Measurements from ENCODE around the gene SLC20A1.

SLC20A1 gene

DNA sequence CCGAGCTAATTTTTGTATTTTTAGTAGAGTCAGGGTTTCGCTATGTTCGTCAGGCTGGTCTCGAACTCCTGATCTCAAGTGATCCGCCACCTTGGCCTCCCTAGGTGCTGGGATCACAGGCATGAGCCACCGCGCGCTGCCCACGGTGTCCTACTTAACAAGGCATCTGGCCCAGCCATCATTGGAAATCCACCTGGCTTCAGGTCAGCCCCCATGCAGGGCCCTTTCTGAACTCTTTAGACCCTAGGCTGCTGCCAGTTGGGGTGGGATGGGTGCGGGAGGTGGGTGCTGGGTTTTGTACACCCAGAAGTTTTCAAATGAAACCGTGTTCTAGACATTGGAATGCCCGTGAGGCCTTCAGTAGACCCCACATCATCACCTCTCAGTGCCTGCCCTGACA, 48.4 kb downstream of the SLC20A1 start:
- TF ChIP-seq CREB1 (IDR thresholded peaks at IDR 0.05; ENCODE audit: low read depth) (no peak), YY1 (IDR thresholded peaks at IDR 0.05; ENCODE audit: low read depth) (no peak), CEBPB (IDR thresholded peaks at IDR 0.05) (no peak)

DNA sequence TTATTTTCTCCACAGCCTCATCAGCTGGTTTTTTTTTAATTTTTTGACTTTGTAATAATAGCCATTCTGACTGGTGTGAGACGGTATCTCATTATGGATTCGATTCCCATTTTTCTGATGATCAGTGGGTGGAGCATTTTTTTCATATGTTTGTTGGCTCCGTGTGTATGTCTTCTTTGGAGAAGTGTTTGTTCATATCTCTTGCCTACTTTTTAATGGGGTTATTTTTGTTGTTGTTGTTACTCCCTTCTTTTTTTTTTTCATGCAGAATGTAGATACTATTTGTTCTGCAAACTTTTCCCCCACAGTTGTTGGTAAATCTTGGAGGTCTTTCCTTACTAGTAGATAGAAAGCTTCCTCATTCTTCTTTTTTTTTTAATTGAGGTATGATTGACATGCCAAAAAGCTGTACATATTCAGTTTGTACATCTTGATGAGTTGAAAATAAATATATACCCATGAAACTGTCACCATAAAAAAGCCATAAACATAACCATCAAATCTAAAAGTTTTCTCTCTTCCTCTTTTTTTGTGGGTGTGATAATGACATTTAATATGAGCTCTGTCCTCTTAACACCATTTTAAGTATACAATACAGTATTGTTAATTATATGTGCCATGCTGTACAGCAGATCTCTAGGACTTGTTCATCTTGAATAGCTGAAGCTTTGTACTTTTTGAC, 53.2 kb downstream of the SLC20A1 start:
- no peak for TF ChIP-seq TEAD4 (IDR thresholded peaks at IDR 0.05)
- no peak for TF ChIP-seq FOXM1 (IDR thresholded peaks at IDR 0.05; ENCODE audit: borderline replicate concordance, low read depth)
- TF ChIP-seq CREB1 (IDR thresholded peaks at IDR 0.05; ENCODE audit: low read depth): no peak
- no peak for TF ChIP-seq EP300 (IDR thresholded peaks at IDR 0.05; ENCODE audit: borderline replicate concordance)
- TF ChIP-seq, protein P1, sequence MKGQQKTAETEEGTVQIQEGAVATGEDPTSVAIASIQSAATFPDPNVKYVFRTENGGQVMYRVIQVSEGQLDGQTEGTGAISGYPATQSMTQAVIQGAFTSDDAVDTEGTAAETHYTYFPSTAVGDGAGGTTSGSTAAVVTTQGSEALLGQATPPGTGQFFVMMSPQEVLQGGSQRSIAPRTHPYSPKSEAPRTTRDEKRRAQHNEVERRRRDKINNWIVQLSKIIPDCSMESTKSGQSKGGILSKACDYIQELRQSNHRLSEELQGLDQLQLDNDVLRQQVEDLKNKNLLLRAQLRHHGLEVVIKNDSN (IDR thresholded peaks at IDR 0.05): no peak
- TF ChIP-seq RAD21 (IDR thresholded peaks at IDR 0.05; ENCODE audit: low read depth): no peak
- no peak for TF ChIP-seq CEBPB (IDR thresholded peaks at IDR 0.05)
- no peak for TF ChIP-seq TAF1 (IDR thresholded peaks at IDR 0.05; ENCODE audit: low read depth)
- TF ChIP-seq, protein P2, sequence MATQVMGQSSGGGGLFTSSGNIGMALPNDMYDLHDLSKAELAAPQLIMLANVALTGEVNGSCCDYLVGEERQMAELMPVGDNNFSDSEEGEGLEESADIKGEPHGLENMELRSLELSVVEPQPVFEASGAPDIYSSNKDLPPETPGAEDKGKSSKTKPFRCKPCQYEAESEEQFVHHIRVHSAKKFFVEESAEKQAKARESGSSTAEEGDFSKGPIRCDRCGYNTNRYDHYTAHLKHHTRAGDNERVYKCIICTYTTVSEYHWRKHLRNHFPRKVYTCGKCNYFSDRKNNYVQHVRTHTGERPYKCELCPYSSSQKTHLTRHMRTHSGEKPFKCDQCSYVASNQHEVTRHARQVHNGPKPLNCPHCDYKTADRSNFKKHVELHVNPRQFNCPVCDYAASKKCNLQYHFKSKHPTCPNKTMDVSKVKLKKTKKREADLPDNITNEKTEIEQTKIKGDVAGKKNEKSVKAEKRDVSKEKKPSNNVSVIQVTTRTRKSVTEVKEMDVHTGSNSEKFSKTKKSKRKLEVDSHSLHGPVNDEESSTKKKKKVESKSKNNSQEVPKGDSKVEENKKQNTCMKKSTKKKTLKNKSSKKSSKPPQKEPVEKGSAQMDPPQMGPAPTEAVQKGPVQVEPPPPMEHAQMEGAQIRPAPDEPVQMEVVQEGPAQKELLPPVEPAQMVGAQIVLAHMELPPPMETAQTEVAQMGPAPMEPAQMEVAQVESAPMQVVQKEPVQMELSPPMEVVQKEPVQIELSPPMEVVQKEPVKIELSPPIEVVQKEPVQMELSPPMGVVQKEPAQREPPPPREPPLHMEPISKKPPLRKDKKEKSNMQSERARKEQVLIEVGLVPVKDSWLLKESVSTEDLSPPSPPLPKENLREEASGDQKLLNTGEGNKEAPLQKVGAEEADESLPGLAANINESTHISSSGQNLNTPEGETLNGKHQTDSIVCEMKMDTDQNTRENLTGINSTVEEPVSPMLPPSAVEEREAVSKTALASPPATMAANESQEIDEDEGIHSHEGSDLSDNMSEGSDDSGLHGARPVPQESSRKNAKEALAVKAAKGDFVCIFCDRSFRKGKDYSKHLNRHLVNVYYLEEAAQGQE (IDR thresholded peaks at IDR 0.05; ENCODE audit: low read depth): no peak
- TF ChIP-seq EGR1 (IDR thresholded peaks at IDR 0.05): no peak
- TF ChIP-seq TCF12 (IDR thresholded peaks at IDR 0.05; ENCODE audit: low read depth): no peak

DNA sequence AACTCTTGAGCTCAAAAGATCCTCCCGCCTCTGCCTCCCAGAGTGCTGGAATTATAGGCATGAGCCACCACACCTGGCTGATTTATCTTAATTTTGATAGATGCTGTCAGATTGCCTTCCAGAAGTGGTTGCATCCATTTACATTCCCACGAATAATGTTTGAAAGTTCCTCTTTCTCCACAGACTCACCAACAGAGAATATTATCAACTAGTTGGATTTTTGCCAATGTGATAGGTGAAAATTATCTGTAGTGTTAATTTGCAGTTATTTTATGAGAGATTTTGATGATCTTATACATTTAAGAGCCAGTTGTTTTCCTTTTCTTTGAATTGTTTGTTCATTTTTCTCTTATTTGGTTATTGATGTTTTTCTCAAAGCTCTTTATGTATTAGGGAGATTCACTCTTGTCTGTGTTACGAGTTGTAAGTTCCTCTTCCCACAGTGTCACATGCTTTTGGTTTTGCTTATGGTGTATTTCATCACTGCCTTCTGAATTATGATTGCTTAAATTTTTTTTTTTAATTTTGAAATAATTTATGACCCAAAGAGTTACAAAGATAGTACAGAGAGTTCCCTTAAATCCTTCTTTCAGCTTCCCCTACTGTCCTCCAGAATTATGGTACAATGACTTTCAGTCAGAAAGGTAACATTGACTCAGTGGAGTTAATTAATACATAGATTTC, 54.4 kb downstream of the SLC20A1 start:
- TF ChIP-seq YY1 (IDR thresholded peaks at IDR 0.05; ENCODE audit: low read depth) (no peak), TAF1 (IDR thresholded peaks at IDR 0.05; ENCODE audit: low read depth) (no peak), EP300 (IDR thresholded peaks at IDR 0.05; ENCODE audit: borderline replicate concordance) (no peak), NFIC (IDR thresholded peaks at IDR 0.05) (no peak), TEAD4 (IDR thresholded peaks at IDR 0.05) (no peak), CEBPB (IDR thresholded peaks at IDR 0.05) (no peak), MAX (IDR thresholded peaks at IDR 0.05) (no peak), ZBTB7A (IDR thresholded peaks at IDR 0.05; ENCODE audit: low read depth) (no peak), EGR1 (IDR thresholded peaks at IDR 0.05) (no peak), CREB1 (IDR thresholded peaks at IDR 0.05; ENCODE audit: low read depth) (no peak), FOXM1 (IDR thresholded peaks at IDR 0.05; ENCODE audit: borderline replicate concordance, low read depth) (no peak), TCF12 (IDR thresholded peaks at IDR 0.05; ENCODE audit: low read depth) (no peak), RAD21 (IDR thresholded peaks at IDR 0.05; ENCODE audit: low read depth) (no peak)
- TF ChIP-seq, protein P1 (IDR thresholded peaks at IDR 0.05): no peak
- TF ChIP-seq, protein P2 (IDR thresholded peaks at IDR 0.05; ENCODE audit: low read depth): no peak

DNA sequence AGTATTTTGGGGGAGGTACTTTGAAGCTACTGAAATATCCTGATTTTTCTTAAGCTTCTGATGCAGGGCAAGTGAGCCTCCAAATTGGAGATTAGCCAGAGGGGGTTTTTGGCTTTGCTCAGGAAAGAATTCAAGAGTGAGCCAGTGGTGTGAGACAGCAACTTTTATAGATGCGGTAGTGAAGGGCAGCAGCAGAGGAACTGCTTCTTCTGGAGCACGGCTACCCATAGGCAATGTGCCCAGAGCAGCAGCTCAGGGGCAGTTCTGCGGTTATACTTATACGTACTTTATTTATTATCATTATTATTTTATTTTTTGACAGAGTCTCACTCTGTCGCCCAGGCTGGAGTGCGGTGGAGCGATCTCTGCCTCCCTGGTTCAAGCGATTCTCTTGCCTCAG, 55.3 kb downstream of the SLC20A1 start:
- TF ChIP-seq, protein P1 (IDR thresholded peaks at IDR 0.05): no peak
- TF ChIP-seq EGR1 (IDR thresholded peaks at IDR 0.05): no peak
- TF ChIP-seq CEBPB (IDR thresholded peaks at IDR 0.05): no peak
- no peak for TF ChIP-seq FOXM1 (IDR thresholded peaks at IDR 0.05; ENCODE audit: borderline replicate concordance, low read depth)
- TF ChIP-seq RAD21 (IDR thresholded peaks at IDR 0.05; ENCODE audit: low read depth): no peak
- TF ChIP-seq CREB1 (IDR thresholded peaks at IDR 0.05; ENCODE audit: low read depth): no peak
- TF ChIP-seq, protein P2 (IDR thresholded peaks at IDR 0.05; ENCODE audit: low read depth): no peak
- no peak for TF ChIP-seq TAF1 (IDR thresholded peaks at IDR 0.05; ENCODE audit: low read depth)
- TF ChIP-seq TCF12 (IDR thresholded peaks at IDR 0.05; ENCODE audit: low read depth): no peak
- no peak for TF ChIP-seq ZBTB7A (IDR thresholded peaks at IDR 0.05; ENCODE audit: low read depth)
- TF ChIP-seq NFIC (IDR thresholded peaks at IDR 0.05): no peak
- no peak for TF ChIP-seq YY1 (IDR thresholded peaks at IDR 0.05; ENCODE audit: low read depth)
- TF ChIP-seq EP300 (IDR thresholded peaks at IDR 0.05; ENCODE audit: borderline replicate concordance): no peak
- TF ChIP-seq MAX (IDR thresholded peaks at IDR 0.05): no peak
- no peak for TF ChIP-seq TEAD4 (IDR thresholded peaks at IDR 0.05)

All from Ishikawa (cell line).